DMS 273 (cell line): Measurements from ENCODE around the gene NEDD4L.
A peak's percentile ranks its signal among the peaks of the same experiment; 100 is the strongest.
"Not testable (repeated sequence)": the region's sequence is repeated elsewhere in the genome, so short reads cannot be mapped to it uniquely, and the experiment has no call there.

Source experiments
- DNase-seq: peaks from one replicate; lab custom pipeline; 2025; ENCODE audit not compliant: unreplicated experiment; lab: John Stamatoyannopoulos, UW

The NEDD4L gene

GRCh38 chr18:58256316-58257080, 212.5 kb downstream of the NEDD4L start:
- DNase-seq: no peak

- DNase-seq: no peak
Observed at GRCh38 chr18:58257461-58257860, 213.4 kb downstream of the NEDD4L start.

GRCh38 chr18:58258692-58259342, 214.8 kb downstream of the NEDD4L start:
- DNase-seq: no peak

GRCh38 chr18:58263055-58263957, 219.3 kb downstream of the NEDD4L start:
- DNase-seq: no peak

- no peak for DNase-seq
Observed at GRCh38 chr18:58264075-58264474, 220.0 kb downstream of the NEDD4L start.

- no peak for DNase-seq
Observed at GRCh38 chr18:58264840-58265239, 220.8 kb downstream of the NEDD4L start.

- DNase-seq: not testable (repeated sequence)
Observed at GRCh38 chr18:58265489-58265888, 221.5 kb downstream of the NEDD4L start.

- DNase-seq: no peak
Observed at GRCh38 chr18:58266291-58266690, 222.3 kb downstream of the NEDD4L start.

GRCh38 chr18:58267493-58267892, 223.5 kb downstream of the NEDD4L start:
- DNase-seq: no peak

- DNase-seq: peak; percentile 20
Observed at GRCh38 chr18:58268849-58269248, 224.8 kb downstream of the NEDD4L start.

GRCh38 chr18:58269931-58270330, 225.9 kb downstream of the NEDD4L start:
- DNase-seq: no peak

- DNase-seq: no peak
Observed at GRCh38 chr18:58270396-58270795, 226.4 kb downstream of the NEDD4L start.

- DNase-seq: no peak
Observed at GRCh38 chr18:58271770-58272169, 227.7 kb downstream of the NEDD4L start.

GRCh38 chr18:58272209-58272608, 228.2 kb downstream of the NEDD4L start:
- DNase-seq: no peak

- no peak for DNase-seq
Observed at GRCh38 chr18:58272779-58273435, 228.9 kb downstream of the NEDD4L start.

- DNase-seq: no peak
Observed at GRCh38 chr18:58275176-58275575, 231.2 kb downstream of the NEDD4L start.

GRCh38 chr18:58276789-58277739, 233.0 kb downstream of the NEDD4L start:
- peak; percentile 31 for DNase-seq

- DNase-seq: no peak
Observed at GRCh38 chr18:58279504-58280175, 235.6 kb downstream of the NEDD4L start.

- no peak for DNase-seq
Observed at GRCh38 chr18:58280191-58280590, 236.2 kb downstream of the NEDD4L start.
